PFSK-1 (cell line): Measurements from ENCODE around the gene P2RY6.

Experiments
- FOXP2 ChIP-seq: optimal IDR thresholded peaks from 2 replicates; pipeline ENCODE3; 2011; ENCODE audit warnings: borderline replicate concordance, control low read depth, inconsistent platforms; ENCODE audit not compliant: insufficient read depth; ENCODE audit errors: extremely low read length, extremely low read depth
- POLR2AphosphoS5 ChIP-seq: IDR thresholded peaks from 2 replicates; pipeline ENCODE4 v1.6.1; 2012; ENCODE audit warnings: low read depth, mild to moderate bottlenecking, control low read depth, low read length, moderate library complexity
- SIN3A ChIP-seq: IDR thresholded peaks from 2 replicates; pipeline ENCODE4 v1.6.1; 2012; ENCODE audit warnings: mild to moderate bottlenecking, low read length, moderate library complexity, borderline replicate concordance; ENCODE audit not compliant: insufficient read depth
- TAF1 ChIP-seq: IDR thresholded peaks from 2 replicates; pipeline ENCODE4 v1.6.1; 2012; ENCODE audit warnings: low read length, control low read depth, borderline replicate concordance; ENCODE audit not compliant: insufficient read depth
- TF ChIP-seq, protein P1 (sequence below), 2 experiments: IDR thresholded peaks; 2 replicates each; pipeline versions ENCODE4 v1.6.1 to v1.8.0; 2011 to 2012; ENCODE audit warnings: low read depth in 2 of 2, low read length in 2 of 2, control low read depth in 1 of 2, inconsistent platforms in 1 of 2, mild to moderate bottlenecking in 1 of 2, moderate library complexity in 1 of 2; ENCODE audit not compliant: insufficient read depth in 1 of 2

Gene P2RY6

GRCh38 chr11:73252577-73253191 is 19.5 kb upstream of the P2RY6 start:
- TF ChIP-seq, protein P1, sequence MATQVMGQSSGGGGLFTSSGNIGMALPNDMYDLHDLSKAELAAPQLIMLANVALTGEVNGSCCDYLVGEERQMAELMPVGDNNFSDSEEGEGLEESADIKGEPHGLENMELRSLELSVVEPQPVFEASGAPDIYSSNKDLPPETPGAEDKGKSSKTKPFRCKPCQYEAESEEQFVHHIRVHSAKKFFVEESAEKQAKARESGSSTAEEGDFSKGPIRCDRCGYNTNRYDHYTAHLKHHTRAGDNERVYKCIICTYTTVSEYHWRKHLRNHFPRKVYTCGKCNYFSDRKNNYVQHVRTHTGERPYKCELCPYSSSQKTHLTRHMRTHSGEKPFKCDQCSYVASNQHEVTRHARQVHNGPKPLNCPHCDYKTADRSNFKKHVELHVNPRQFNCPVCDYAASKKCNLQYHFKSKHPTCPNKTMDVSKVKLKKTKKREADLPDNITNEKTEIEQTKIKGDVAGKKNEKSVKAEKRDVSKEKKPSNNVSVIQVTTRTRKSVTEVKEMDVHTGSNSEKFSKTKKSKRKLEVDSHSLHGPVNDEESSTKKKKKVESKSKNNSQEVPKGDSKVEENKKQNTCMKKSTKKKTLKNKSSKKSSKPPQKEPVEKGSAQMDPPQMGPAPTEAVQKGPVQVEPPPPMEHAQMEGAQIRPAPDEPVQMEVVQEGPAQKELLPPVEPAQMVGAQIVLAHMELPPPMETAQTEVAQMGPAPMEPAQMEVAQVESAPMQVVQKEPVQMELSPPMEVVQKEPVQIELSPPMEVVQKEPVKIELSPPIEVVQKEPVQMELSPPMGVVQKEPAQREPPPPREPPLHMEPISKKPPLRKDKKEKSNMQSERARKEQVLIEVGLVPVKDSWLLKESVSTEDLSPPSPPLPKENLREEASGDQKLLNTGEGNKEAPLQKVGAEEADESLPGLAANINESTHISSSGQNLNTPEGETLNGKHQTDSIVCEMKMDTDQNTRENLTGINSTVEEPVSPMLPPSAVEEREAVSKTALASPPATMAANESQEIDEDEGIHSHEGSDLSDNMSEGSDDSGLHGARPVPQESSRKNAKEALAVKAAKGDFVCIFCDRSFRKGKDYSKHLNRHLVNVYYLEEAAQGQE (IDR thresholded peaks at IDR 0.05; ENCODE audit: insufficient read depth in 1 of 2, low read depth in 2 of 2, low read length in 2 of 2): no peak
- no peak for TF ChIP-seq FOXP2
- TF ChIP-seq TAF1: no peak
- TF ChIP-seq POLR2AphosphoS5: no peak
- no peak for TF ChIP-seq SIN3A

DNA sequence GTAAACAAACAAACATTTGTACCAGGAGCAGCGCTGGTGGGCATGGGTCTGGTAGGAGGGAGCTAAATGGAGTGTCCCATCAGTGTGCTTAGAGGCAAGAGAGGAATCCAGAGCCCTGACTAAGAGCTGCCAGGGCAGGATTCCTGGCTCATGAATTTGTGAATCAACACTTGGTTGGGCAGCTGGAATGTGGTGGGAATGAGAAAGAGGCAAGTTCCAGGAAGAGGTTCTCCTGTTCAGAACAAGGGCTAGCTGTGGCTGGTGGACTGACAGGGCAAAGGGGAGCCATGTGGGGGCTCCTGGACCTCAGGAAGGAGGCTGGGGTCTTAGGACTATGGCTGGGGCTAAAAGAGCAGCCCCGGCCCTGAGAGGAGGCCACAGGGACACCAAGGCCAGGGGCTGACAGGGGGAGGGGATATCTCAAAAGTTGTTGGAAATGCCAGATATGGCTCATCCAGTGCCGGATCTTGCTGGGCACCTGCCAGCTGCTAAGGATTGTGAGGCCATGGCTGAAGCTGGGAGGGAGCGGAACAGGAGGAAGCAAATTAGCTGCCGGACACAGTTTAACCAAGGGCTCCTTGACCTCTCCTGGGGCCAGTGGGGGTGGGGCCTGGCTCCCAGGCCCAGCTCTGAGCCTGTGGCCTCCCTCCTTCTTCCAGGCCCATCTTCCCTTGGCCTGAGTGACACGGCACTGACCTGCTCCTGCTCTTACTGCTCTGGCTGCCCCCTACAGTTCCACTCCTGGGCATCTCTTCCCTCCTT is 14.6 kb upstream of the P2RY6 start:
- TF ChIP-seq TAF1: no peak
- TF ChIP-seq, protein P1 (IDR thresholded peaks at IDR 0.05; ENCODE audit: insufficient read depth in 1 of 2, low read depth in 2 of 2, low read length in 2 of 2): peak in 1 of 2 experiments; percentile 42; a peak in 1 of 4 replicates

GRCh38 chr11:73258104-73259035 is 13.8 kb upstream of the P2RY6 start:
- TF ChIP-seq POLR2AphosphoS5: no peak
- no peak for TF ChIP-seq SIN3A
- TF ChIP-seq, protein P1 (IDR thresholded peaks at IDR 0.05; ENCODE audit: insufficient read depth in 1 of 2, low read depth in 2 of 2, low read length in 2 of 2): no peak
- TF ChIP-seq FOXP2: no peak
- no peak for TF ChIP-seq TAF1

GRCh38 chr11:73259406-73260126 is 12.6 kb upstream of the P2RY6 start:
- TF ChIP-seq POLR2AphosphoS5 (no peak), TAF1 (no peak), SIN3A (no peak), FOXP2 (no peak)
- TF ChIP-seq, protein P1 (IDR thresholded peaks at IDR 0.05; ENCODE audit: insufficient read depth in 1 of 2, low read depth in 2 of 2, low read length in 2 of 2): no peak
